Stimulated activated CD4-positive, alpha-beta T cell treated with anti-CD3 and anti-CD28 coated beads, Interleukin-12 subunit alpha, Interleukin-12 subunit beta, amount 100 ng/mL, for 4 hours (primary cell): ENCODE measurements around the gene COL9A2.

ENCODE experiments used
- DNase-seq: peaks from one replicate; pipeline ENCODE4 v3.0.0-alpha.2; 2020

The COL9A2 gene

GRCh38 chr1:40301541-40302299 lies 15.4 kb downstream of the COL9A2 start:
- no peak for DNase-seq

- DNase-seq: no peak
Observed at GRCh38 chr1:40301066-40301465, 16.0 kb downstream of the COL9A2 start.

GRCh38 chr1:40300651-40301050 lies 16.4 kb downstream of the COL9A2 start:
- DNase-seq: no peak

- no peak for DNase-seq
Observed at GRCh38 chr1:40300249-40300567, 16.9 kb downstream of the COL9A2 start.

GRCh38 chr1:40299366-40300248 lies 17.5 kb downstream of the COL9A2 start:
- no peak for DNase-seq

- DNase-seq: no peak
Observed at GRCh38 chr1:40291293-40291692, 25.8 kb downstream of the COL9A2 start.

- DNase-seq: no peak
Observed at GRCh38 chr1:40281853-40282252, 35.2 kb downstream of the COL9A2 start.

- DNase-seq: no peak
Observed at GRCh38 chr1:40276122-40276521, 41.0 kb downstream of the COL9A2 start.

GRCh38 chr1:40274331-40274730 lies 42.8 kb downstream of the COL9A2 start:
- DNase-seq: no peak

GRCh38 chr1:40273547-40274166 lies 43.4 kb downstream of the COL9A2 start:
- DNase-seq: no peak

GRCh38 chr1:40272653-40273213 lies 44.4 kb downstream of the COL9A2 start:
- no peak for DNase-seq

- no peak for DNase-seq
Observed at GRCh38 chr1:40270152-40270834, 46.8 kb downstream of the COL9A2 start.

GRCh38 chr1:40268211-40268610 lies 48.9 kb downstream of the COL9A2 start:
- no peak for DNase-seq

GRCh38 chr1:40267767-40268187 lies 49.3 kb downstream of the COL9A2 start:
- DNase-seq: no peak

- no peak for DNase-seq
Observed at GRCh38 chr1:40266786-40267535, 50.1 kb downstream of the COL9A2 start.

- DNase-seq: no peak
Observed at GRCh38 chr1:40265919-40266318, 51.2 kb downstream of the COL9A2 start.

GRCh38 chr1:40265298-40265697 lies 51.8 kb downstream of the COL9A2 start:
- no peak for DNase-seq

GRCh38 chr1:40264354-40264781 lies 52.7 kb downstream of the COL9A2 start:
- DNase-seq: no peak

GRCh38 chr1:40258445-40258769 lies 58.7 kb downstream of the COL9A2 start:
- no peak for DNase-seq

GRCh38 chr1:40257688-40258444 lies 59.2 kb downstream of the COL9A2 start, which contains the start of gene ZMPSTE24:
ZMPSTE24 (plus strand) TSS chr1:40258236; CDS start chr1:40258272, 36 bp downstream.
- peak; percentile 90 for DNase-seq

- DNase-seq: no peak
Observed at GRCh38 chr1:40257313-40257687, 59.8 kb downstream of the COL9A2 start.
